Measurements from ENCODE around the gene CLIC3. TPM values are rescaled to one million over a fixed set of nuclear protein-coding genes. Genes with fewer than 3 reads are reported as not detected.

CLIC3 gene
- total RNA-seq, 1 experiment from 2014 or later, result 4.3 TPM

GRCh38 chr9:137011907-137012675, 15.7 kb upstream of the CLIC3 start:
- POLR2A ChIA-PET (ENCODE audit: unreplicated experiment), result no interaction called here
- H3K4me2 ChIP-seq (ENCODE audit: low read length), result no peak overlapping the region
- H4K20me1 ChIP-seq (ENCODE audit: low read length), result no peaks in the 10 kb centered on the region
- no peaks in the 10 kb centered on the region for H3K36me3 ChIP-seq (ENCODE audit: low read depth, low read length)
- no peak overlapping the region for H3K9ac ChIP-seq (ENCODE audit: low read length)
- DNase-seq (no peak), ATAC-seq (no peak)
- no peaks in the 10 kb centered on the region for H3K79me2 ChIP-seq (ENCODE audit: low read length)
- no peak overlapping the region for H3K4me3 ChIP-seq (ENCODE audit: low read length)
- no peaks in the 10 kb centered on the region for H3K9me3 ChIP-seq (ENCODE audit: low read length)
- BruUV-seq (replicated peaks), result no TSS peak
- H3K27ac ChIP-seq (ENCODE audit: low read length), result no peak overlapping the region
- intact Hi-C loops (cut with micrococcal nuclease), result no loop called here
- CTCF ChIA-PET, result no interaction called here
- no peaks in the 10 kb centered on the region for H3K9me2 ChIP-seq (replicated peaks; ENCODE audit: low read length)
- no peak overlapping the region for H2AFZ ChIP-seq (ENCODE audit: low read length)
- H3F3A ChIP-seq (ENCODE audit: low read length, unreplicated experiment), result no peaks in the 10 kb centered on the region
- H3K4me1 ChIP-seq (ENCODE audit: insufficient read depth, low read length), result no peaks in the 10 kb centered on the region
- H3K27me3 ChIP-seq (ENCODE audit: low read length), result no peaks in the 10 kb centered on the region
- no peak for TF ChIP-seq EZH2phosphoT487 (IDR thresholded peaks at IDR 0.05; ENCODE audit: borderline replicate concordance, low read length)
- no peak for TF ChIP-seq EZH2 (IDR thresholded peaks at IDR 0.05; ENCODE audit: low read length, unreplicated experiment)
- TF ChIP-seq CTCF (conservative IDR thresholded peaks at IDR 0.05; ENCODE audit: low read depth, low read length), result no peak

- TSS peak; percentile 18 for BruUV-seq (replicated peaks)
- Histone ChIP-seq H3K4me1 (ENCODE audit: insufficient read depth, low read length) (no peaks in the 10 kb centered on the region), H3K9ac (ENCODE audit: low read length) (no peak overlapping the region), H2AFZ (ENCODE audit: low read length) (no peak overlapping the region), H3K36me3 (ENCODE audit: low read depth, low read length) (no peaks in the 10 kb centered on the region), H4K20me1 (ENCODE audit: low read length) (no peaks in the 10 kb centered on the region), H3K27me3 (ENCODE audit: low read length) (no peaks in the 10 kb centered on the region), H3K9me2 (replicated peaks; ENCODE audit: low read length) (no peaks in the 10 kb centered on the region), H3K4me2 (ENCODE audit: low read length) (no peak overlapping the region), H3K27ac (ENCODE audit: low read length) (no peak overlapping the region), H3K9me3 (ENCODE audit: low read length) (no peaks in the 10 kb centered on the region), H3K79me2 (ENCODE audit: low read length) (no peaks in the 10 kb centered on the region), H3K4me3 (ENCODE audit: low read length) (no peak overlapping the region), H3F3A (ENCODE audit: low read length, unreplicated experiment) (no peaks in the 10 kb centered on the region)
- ATAC-seq (no peak), DNase-seq (no peak)
- intact Hi-C loops (cut with micrococcal nuclease), result no loop called here
- CTCF ChIA-PET, result no interaction called here
- POLR2A ChIA-PET (ENCODE audit: unreplicated experiment), result no interaction called here
- no peak for TF ChIP-seq EZH2 (IDR thresholded peaks at IDR 0.05; ENCODE audit: low read length, unreplicated experiment)
- TF ChIP-seq CTCF (conservative IDR thresholded peaks at IDR 0.05; ENCODE audit: low read depth, low read length), result no peak
- TF ChIP-seq EZH2phosphoT487 (IDR thresholded peaks at IDR 0.05; ENCODE audit: borderline replicate concordance, low read length), result no peak
Observed at GRCh38 chr9:137011156-137011555, 14.8 kb upstream of the CLIC3 start.

GRCh38 chr9:137009938-137010732, 13.8 kb upstream of the CLIC3 start:
- Histone ChIP-seq H2AFZ (ENCODE audit: low read length) (no peak overlapping the region), H3K4me2 (ENCODE audit: low read length) (no peak overlapping the region), H3K9me2 (replicated peaks; ENCODE audit: low read length) (no peaks in the 10 kb centered on the region), H3F3A (ENCODE audit: low read length, unreplicated experiment) (no peaks in the 10 kb centered on the region), H3K4me1 (ENCODE audit: insufficient read depth, low read length) (no peaks in the 10 kb centered on the region), H3K4me3 (ENCODE audit: low read length) (no peak overlapping the region), H3K27me3 (ENCODE audit: low read length) (no peaks in the 10 kb centered on the region), H3K9ac (ENCODE audit: low read length) (no peak overlapping the region), H4K20me1 (ENCODE audit: low read length) (no peaks in the 10 kb centered on the region), H3K27ac (ENCODE audit: low read length) (no peak overlapping the region), H3K79me2 (ENCODE audit: low read length) (no peaks in the 10 kb centered on the region), H3K9me3 (ENCODE audit: low read length) (no peaks in the 10 kb centered on the region), H3K36me3 (ENCODE audit: low read depth, low read length) (no peaks in the 10 kb centered on the region)
- intact Hi-C loops (cut with micrococcal nuclease), result no loop called here
- ChIA-PET POLR2A (ENCODE audit: unreplicated experiment) (no interaction called here), CTCF (no interaction called here)
- no TSS peak for BruUV-seq (replicated peaks)
- ATAC-seq, result no peak
- no peak for DNase-seq
- no peak for TF ChIP-seq EZH2 (IDR thresholded peaks at IDR 0.05; ENCODE audit: low read length, unreplicated experiment)
- no peak for TF ChIP-seq EZH2phosphoT487 (IDR thresholded peaks at IDR 0.05; ENCODE audit: borderline replicate concordance, low read length)
- no peak for TF ChIP-seq CTCF (conservative IDR thresholded peaks at IDR 0.05; ENCODE audit: low read depth, low read length)

Data from PC-3 (cell line).